PC-9 (cell line): Measurements from ENCODE around the gene CCDC81. TPM values are rescaled to one million over a fixed set of nuclear protein-coding genes. Genes with fewer than 3 reads are reported as not detected.

ENCODE experiments used
- BruUV-seq: library from RNA; stranded (reverse); fragments of 400-500 nt; replicated peaks from 2 replicates; lab custom pipeline; 2021; lab: Mats Ljungman, UMichigan
- CTCF ChIA-PET: fragments of 300-600 bp; sonication (Branson Sonifier 250); formaldehyde crosslinking; loops from one replicate; lab custom pipeline; 2022; ENCODE audit warnings: antibody characterized with exemption; lab: Charles Lee
- POLR2A ChIA-PET: fragments of 300-600 bp; sonication (Branson Sonifier 250); formaldehyde crosslinking; loops from one replicate; lab custom pipeline; 2022; ENCODE audit warnings: antibody characterized with exemption; ENCODE audit not compliant: unreplicated experiment; lab: Charles Lee
- DNase-seq, 2 experiments: peaks; one replicate each; pipeline versions ENCODE4 v3.0.0 to v3.0.0-alpha.2; 2015 to 2022; ENCODE audit warnings: mixed read lengths in 1 of 2
- H2AFZ ChIP-seq: fragments of 200-600 bp; sonication (generic); 2 replicates; pipeline ENCODE4 v1.8.1; 2017; ENCODE audit warnings: antibody characterized with exemption
- H3F3A ChIP-seq: fragments of 200-600 bp; sonication (generic); 2 replicates; pipeline ENCODE4 v1.8.1; 2017; ENCODE audit warnings: antibody characterized with exemption, mild to moderate bottlenecking, low read depth; ENCODE audit not compliant: insufficient read depth
- H3K27ac ChIP-seq: fragments of 200-600 bp; sonication (generic); 2 replicates; pipeline ENCODE4 v1.6.1; 2016; ENCODE audit warnings: mixed run types
- H3K27me3 ChIP-seq: fragments of 200-600 bp; sonication (generic); 2 replicates; pipeline ENCODE4 v1.6.1; 2016; ENCODE audit warnings: low read depth, mixed run types; ENCODE audit not compliant: insufficient read depth
- H3K36me3 ChIP-seq: fragments of 200-600 bp; sonication (generic); 2 replicates; pipeline ENCODE4 v1.6.1; 2016; ENCODE audit warnings: low read depth, mixed run types
- H3K4me1 ChIP-seq: fragments of 200-600 bp; sonication (generic); replicated peaks from 2 replicates; pipeline ENCODE4 v1.6.1; 2016; ENCODE audit warnings: mixed run types; ENCODE audit not compliant: insufficient read depth
- H3K4me2 ChIP-seq: fragments of 200-600 bp; sonication (generic); 2 replicates; pipeline ENCODE4 v1.6.1; 2017; ENCODE audit warnings: mixed run types
- H3K4me3 ChIP-seq: fragments of 200-600 bp; sonication (generic); 2 replicates; pipeline ENCODE4 v1.6.1; 2016; ENCODE audit warnings: mixed run types
- H3K79me2 ChIP-seq: fragments of 200-600 bp; sonication (generic); 2 replicates; pipeline ENCODE4 v1.6.1; 2017; ENCODE audit warnings: low read depth, mixed run types
- H3K9me2 ChIP-seq: fragments of 200-600 bp; sonication (generic); 2 replicates; pipeline ENCODE4 v1.8.1; 2017; ENCODE audit warnings: mild to moderate bottlenecking; ENCODE audit not compliant: insufficient read depth
- H3K9me3 ChIP-seq: fragments of 200-600 bp; sonication (generic); 2 replicates; pipeline ENCODE4 v1.8.1; 2016; ENCODE audit warnings: low read depth; ENCODE audit not compliant: insufficient read depth
- H4K20me1 ChIP-seq: fragments of 200-600 bp; sonication (generic); 2 replicates; pipeline ENCODE4 v1.8.1; 2017; ENCODE audit not compliant: insufficient read depth
- CTCF ChIP-seq: fragments of 200-600 bp; sonication (generic); conservative IDR thresholded peaks from 2 replicates; pipeline ENCODE4 v1.6.1; 2017; ENCODE audit warnings: mixed run types, antibody characterized with exemption, mild to moderate bottlenecking, moderate library complexity
- EZH2 ChIP-seq: fragments of 200-600 bp; sonication (generic); IDR thresholded peaks from 2 replicates; pipeline ENCODE4 v1.8.0; 2017; ENCODE audit warnings: antibody characterized with exemption, low read depth
- intact Hi-C: fragments of 100-400 bp; cut with micrococcal nuclease; formaldehyde crosslinking; loops from one replicate; pipeline ENCODE4 v1.10.0; 2022; ENCODE audit not compliant: unreplicated experiment
- total RNA-seq: library from RNA; stranded (reverse); gene quantifications from 2 replicates; pipeline ENCODE4 v1.2.3, GENCODE V29; 2021

Gene CCDC81
- total RNA-seq, 1 experiment from 2014 or later: 0.65 TPM

GRCh38 chr11:86440843-86441242, 66.2 kb downstream of the CCDC81 start:
- H3K79me2 ChIP-seq: no peaks in the 10 kb centered on the region
- H3K27me3 ChIP-seq: no peaks in the 10 kb centered on the region
- TF ChIP-seq CTCF (no peak), EZH2 (no peak)
- H2AFZ ChIP-seq: no peak overlapping the region
- H3F3A ChIP-seq: no peaks in the 10 kb centered on the region
- peaks cover 10% of the 10 kb centered on the region for H3K4me1 ChIP-seq
- ChIA-PET CTCF (no interaction called here), POLR2A (no interaction called here)
- no peaks in the 10 kb centered on the region for H4K20me1 ChIP-seq
- intact Hi-C loops: no loop called here
- no peak overlapping the region for H3K4me3 ChIP-seq
- H3K9me2 ChIP-seq: no peaks in the 10 kb centered on the region
- no peak for DNase-seq
- BruUV-seq: no TSS peak
- no peak overlapping the region for H3K4me2 ChIP-seq
- H3K36me3 ChIP-seq: no peaks in the 10 kb centered on the region
- no peaks in the 10 kb centered on the region; the same call in 1 of the 2 replicates for H3K9me3 ChIP-seq
- H3K27ac ChIP-seq: no peak overlapping the region

DNA sequence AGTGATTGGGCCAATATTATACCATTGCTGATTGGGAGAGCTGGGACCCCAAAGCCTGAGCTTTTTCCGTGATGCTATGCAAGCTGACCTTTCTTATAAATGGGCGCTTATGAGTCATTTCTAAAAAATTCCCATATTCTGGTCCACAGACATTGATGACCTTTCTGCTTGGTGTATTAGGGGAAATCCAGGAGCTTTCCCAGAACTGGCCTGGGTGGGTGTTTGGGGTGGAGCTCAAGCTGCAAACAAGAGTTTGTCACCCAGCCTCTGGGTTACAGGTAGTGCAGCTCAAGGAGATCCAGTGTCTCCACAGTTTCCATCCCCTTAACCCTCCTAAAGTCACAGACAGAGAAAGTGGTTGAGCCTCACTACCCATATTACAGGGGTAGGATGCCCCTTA, 67.7 kb downstream of the CCDC81 start:
- Histone ChIP-seq H3K27me3 (no peaks in the 10 kb centered on the region), H3K4me1 (peaks cover 10% of the 10 kb centered on the region), H3K9me3 (no peaks in the 10 kb centered on the region; the same call in 1 of the 2 replicates), H3F3A (no peaks in the 10 kb centered on the region), H3K36me3 (no peaks in the 10 kb centered on the region), H3K79me2 (no peaks in the 10 kb centered on the region), H3K27ac (no peak overlapping the region), H2AFZ (no peak overlapping the region), H3K9me2 (no peaks in the 10 kb centered on the region), H3K4me2 (no peak overlapping the region), H3K4me3 (no peak overlapping the region), H4K20me1 (no peaks in the 10 kb centered on the region)
- DNase-seq: no peak
- intact Hi-C loops: no loop called here
- ChIA-PET CTCF (no interaction called here), POLR2A (no interaction called here)
- no peak for TF ChIP-seq CTCF
- TF ChIP-seq EZH2: no peak
- BruUV-seq: no TSS peak

GRCh38 chr11:86442827-86443226, 68.1 kb downstream of the CCDC81 start:
- no peak for TF ChIP-seq EZH2
- TF ChIP-seq CTCF: no peak
- Histone ChIP-seq H4K20me1 (no peaks in the 10 kb centered on the region), H3K9me3 (no peaks in the 10 kb centered on the region; the same call in 1 of the 2 replicates), H3F3A (no peaks in the 10 kb centered on the region), H3K79me2 (no peaks in the 10 kb centered on the region), H3K36me3 (no peaks in the 10 kb centered on the region), H3K4me2 (no peak overlapping the region), H2AFZ (no peak overlapping the region), H3K27ac (no peak overlapping the region), H3K9me2 (no peaks in the 10 kb centered on the region), H3K27me3 (no peaks in the 10 kb centered on the region), H3K4me3 (no peak overlapping the region), H3K4me1 (peaks cover 10% of the 10 kb centered on the region)
- intact Hi-C loops: no loop called here
- ChIA-PET POLR2A (no interaction called here), CTCF (no interaction called here)
- BruUV-seq: no TSS peak
- no peak for DNase-seq
